T-helper 1 cell treated with Interleukin-12 subunit alpha and Interleukin-12 subunit beta and Interleukin-4 antibody, amounts not matched to agents 30 μg/mL and 1 μg/mL, for 36 hours (primary cell): ENCODE results near the gene CENPV.
"Not testable (repeated sequence)": the region's sequence is repeated elsewhere in the genome, so short reads cannot be mapped to it uniquely, and the experiment has no call there.

Experiments
- H3K27ac Mint-ChIP-seq: one replicate; pipeline ENCODE4 v1.8.0; 2021; ENCODE audit warnings: mild to moderate bottlenecking, mixed read lengths
- H3K27me3 Mint-ChIP-seq: one replicate; pipeline ENCODE4 v1.8.0; 2021; ENCODE audit warnings: low read depth, mixed read lengths
- H3K36me3 Mint-ChIP-seq: one replicate; pipeline ENCODE4 v1.8.0; 2021; ENCODE audit warnings: low read depth, mixed read lengths
- H3K4me1 Mint-ChIP-seq: one replicate; pipeline ENCODE4 v1.8.0; 2021; ENCODE audit warnings: low read depth, mixed read lengths
- H3K4me3 Mint-ChIP-seq: one replicate; pipeline ENCODE4 v1.8.0; 2021; ENCODE audit warnings: mild to moderate bottlenecking, moderate library complexity, mixed read lengths
- H3K9me3 Mint-ChIP-seq: one replicate; pipeline ENCODE4 v1.8.0; 2021; ENCODE audit warnings: mixed read lengths

CENPV gene

DNA sequence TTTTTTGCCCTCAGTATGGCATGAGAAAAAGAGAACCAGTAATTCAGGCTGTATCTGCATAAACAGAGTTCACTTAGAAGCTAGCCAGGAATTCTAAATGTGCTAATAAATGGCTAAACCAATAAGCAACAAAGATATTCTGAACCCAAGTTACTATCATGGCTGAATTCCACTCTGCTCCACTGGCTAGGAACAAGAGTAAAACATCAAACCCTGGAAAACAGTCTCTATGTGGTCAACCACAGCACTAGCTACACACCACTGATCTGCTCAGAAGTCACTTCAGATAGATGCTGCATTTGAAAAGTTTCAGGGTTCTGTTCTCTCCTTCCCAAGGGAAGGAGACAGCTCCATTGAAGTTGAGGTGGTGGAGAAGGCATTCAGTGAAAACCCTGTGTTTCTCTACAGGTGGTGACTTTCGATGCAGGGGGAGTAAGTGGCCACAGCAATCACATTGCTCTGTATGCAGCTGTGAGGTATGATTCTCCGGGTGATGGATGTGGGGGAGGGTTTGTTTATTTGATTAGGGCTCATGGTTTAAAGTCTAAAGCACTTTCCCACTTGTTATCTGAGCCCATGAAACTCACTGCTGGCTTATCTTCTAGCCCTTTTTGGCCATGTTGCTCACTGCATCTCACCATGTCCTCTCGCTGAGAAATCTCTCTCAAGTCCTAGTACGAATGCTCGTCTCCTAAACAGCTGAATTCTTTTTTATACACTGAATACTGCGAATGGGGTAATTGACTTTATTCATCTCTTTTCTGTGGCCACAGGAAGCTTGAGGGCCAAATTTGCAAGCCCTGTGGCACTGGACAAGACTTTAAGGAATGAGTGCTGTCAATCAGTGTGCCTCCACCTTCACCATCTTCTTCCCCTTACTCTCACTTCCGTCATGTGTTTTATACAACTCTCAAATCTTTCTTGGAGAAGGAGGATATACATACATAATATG lies 39.9 kb downstream of the CENPV start:
- Mint-ChIP-seq H3K9me3 (no peaks in the 10 kb centered on the region), H3K4me1 (peaks cover 4% of the 10 kb centered on the region), H3K27me3 (no peaks in the 10 kb centered on the region), H3K27ac (no peak overlapping the region), H3K4me3 (no peak overlapping the region), H3K36me3 (peaks cover 7% of the 10 kb centered on the region)

DNA sequence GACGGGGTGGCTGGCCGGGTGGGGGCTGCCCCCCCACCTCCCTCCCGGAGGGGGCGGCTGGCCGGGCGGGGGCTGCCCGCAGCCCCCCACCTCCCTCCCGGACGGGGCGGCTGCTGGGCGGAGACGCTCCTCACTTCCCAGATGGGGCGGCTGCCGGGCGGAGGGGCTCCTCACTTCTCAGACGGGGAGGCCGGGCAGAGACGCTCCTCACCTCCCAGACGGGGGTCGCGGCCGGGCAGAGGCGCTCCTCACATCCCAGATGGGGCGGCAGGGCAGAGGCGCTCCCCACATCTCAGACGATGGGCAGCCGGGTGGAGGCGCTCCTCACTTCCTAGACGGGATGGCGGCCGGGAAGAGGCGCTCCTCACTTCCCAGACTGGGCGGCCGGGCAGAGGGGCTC lies 41.2 kb downstream of the CENPV start:
- H3K27ac Mint-ChIP-seq, H3K9me3 Mint-ChIP-seq, H3K27me3 Mint-ChIP-seq, H3K4me1 Mint-ChIP-seq, H3K36me3 Mint-ChIP-seq, H3K4me3 Mint-ChIP-seq: not testable (repeated sequence)

DNA sequence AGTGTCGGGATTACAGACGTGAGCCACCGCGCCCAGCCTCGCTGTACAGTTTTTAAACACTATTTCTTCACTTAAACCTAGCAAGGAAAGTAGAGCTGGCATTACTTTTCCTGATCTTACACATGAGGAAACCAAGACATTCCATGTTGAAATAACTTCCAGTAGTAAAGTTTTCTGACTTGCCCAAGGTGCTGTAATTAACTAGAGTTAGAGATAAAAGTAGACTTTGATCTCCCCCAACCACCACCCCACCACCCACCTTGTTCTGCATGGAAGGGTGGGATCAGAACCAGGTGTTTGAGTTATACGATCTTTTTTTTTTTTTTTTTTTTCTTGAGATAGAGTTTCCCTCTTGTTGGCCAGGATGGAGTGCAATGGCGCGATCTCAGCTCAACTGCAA lies 47.1 kb downstream of the CENPV start:
- H3K9me3 Mint-ChIP-seq = no peaks in the 10 kb centered on the region
- no peak overlapping the region for H3K4me3 Mint-ChIP-seq
- no peak overlapping the region for H3K27ac Mint-ChIP-seq
- H3K27me3 Mint-ChIP-seq = no peaks in the 10 kb centered on the region
- peaks cover 7% of the 10 kb centered on the region for H3K36me3 Mint-ChIP-seq
- peaks cover 4% of the 10 kb centered on the region for H3K4me1 Mint-ChIP-seq

DNA sequence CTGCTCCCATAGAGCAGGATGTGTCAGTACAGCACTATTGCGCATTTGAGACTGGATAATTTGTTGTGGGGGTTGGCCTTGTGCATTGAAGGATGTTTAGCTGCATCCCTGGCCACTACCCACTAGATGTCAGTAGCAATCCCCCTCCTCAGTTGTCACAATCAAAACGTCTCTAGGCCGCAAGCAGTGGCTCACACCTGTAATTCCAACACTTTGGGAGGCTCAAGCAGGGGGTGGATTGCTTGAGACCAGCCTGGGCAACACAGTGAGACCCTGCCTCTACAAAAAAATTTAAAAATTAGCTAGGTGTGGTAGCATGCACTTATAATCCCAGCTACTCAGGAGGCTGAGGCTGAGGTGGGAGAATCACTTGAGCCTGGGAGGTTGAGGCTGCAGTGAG lies 48.4 kb downstream of the CENPV start:
- Mint-ChIP-seq H3K4me3 (no peak overlapping the region), H3K27me3 (no peaks in the 10 kb centered on the region), H3K36me3 (peaks cover 3% of the 10 kb centered on the region)

DNA sequence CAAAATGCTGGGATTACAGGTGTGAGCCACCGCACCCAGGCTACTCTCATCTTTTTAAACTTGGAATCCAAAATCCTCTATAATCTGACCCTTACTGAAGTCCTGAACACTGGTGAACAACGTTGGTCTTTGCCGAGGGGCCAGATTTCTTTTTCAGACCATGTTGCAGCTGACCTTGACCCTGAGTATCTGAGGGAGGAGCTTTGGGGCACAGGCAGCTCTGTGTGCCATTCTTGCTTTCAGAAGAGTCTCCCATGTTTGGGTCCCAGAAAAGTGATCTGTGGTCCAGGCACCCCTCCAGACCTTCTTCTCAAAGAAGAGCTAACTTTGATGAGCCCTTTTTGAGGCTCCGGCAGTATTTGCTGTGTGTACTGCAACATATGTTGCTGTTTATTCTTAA lies 50.4 kb downstream of the CENPV start:
- Mint-ChIP-seq H3K27ac (no peak overlapping the region), H3K4me1 (peaks cover 4% of the 10 kb centered on the region), H3K27me3 (no peaks in the 10 kb centered on the region), H3K4me3 (no peak overlapping the region), H3K36me3 (peaks cover 3% of the 10 kb centered on the region), H3K9me3 (no peaks in the 10 kb centered on the region)

More for the DNA sequence above, 48.4 kb downstream of the CENPV start:
- Mint-ChIP-seq H3K9me3 (no peaks in the 10 kb centered on the region), H3K4me1 (no peaks in the 10 kb centered on the region), H3K27ac (no peak overlapping the region)

DNA sequence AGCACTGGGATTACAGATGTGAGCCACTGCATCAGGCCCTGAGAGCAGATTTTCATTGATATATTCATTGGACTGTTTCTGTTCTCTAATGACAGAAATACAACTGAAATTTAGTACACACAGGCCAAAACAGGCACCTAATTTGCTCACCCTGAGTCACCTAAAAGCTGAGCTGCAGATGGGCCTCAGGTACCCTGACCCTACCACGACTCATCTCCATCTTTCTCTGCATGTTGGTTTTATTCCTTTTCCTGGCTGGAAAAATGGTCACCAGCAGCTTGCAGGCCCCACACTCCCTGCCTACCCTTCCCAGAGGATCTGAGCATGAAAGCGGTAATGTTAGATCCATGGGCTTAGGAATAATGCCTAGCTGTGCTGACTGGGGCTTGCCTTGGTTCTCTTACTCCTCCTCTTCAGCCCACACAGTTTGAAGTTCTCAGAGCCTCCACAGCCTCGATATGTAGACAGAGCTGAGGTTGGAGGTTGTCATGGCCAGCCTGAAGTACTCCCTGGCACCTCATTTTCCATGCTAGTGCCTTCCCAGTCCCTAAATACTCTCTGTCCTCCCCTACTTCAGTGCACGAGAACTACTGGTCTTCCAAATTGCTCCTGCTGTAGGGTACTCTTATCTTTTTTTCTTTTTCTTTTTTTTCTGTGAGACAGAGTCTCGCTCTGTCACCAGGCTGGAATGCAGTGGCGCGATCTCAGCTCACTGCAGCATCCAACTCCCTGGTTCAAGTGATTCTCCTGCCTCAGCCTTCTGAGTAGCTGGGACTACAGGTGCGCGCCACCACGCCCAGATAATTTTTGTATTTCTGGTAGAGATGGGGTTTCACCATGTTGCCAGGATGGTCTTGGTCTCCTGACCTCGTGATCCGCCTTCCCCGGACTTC lies 51.1 kb downstream of the CENPV start:
- H3K9me3 Mint-ChIP-seq = no peaks in the 10 kb centered on the region
- no peaks in the 10 kb centered on the region for H3K27me3 Mint-ChIP-seq
- H3K36me3 Mint-ChIP-seq = peaks cover 3% of the 10 kb centered on the region
- no peak overlapping the region for H3K27ac Mint-ChIP-seq
- peaks cover 4% of the 10 kb centered on the region for H3K4me1 Mint-ChIP-seq
- no peak overlapping the region for H3K4me3 Mint-ChIP-seq

DNA sequence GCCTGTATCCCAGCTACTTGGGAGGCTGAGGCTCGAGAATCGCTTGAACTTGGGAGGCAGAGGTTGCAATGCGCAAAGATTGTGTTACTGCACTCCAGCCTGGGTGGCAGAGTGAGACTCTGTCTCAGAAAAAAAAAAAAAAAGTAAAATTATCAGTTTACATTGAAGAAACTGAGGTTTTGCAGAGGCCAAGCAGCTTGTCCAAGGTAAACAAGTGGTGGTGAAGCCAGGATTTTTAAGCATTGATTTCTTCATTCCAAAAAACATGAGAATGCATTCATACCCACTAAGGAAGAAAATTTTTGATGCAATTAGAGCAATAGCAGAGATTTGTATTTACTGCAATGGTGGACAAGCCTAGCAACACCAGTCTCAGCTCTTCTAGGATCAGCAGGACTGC lies 52.7 kb downstream of the CENPV start:
- Mint-ChIP-seq H3K4me1 (peaks cover 4% of the 10 kb centered on the region), H3K27ac (no peak overlapping the region), H3K4me3 (no peak overlapping the region), H3K36me3 (peaks cover 3% of the 10 kb centered on the region), H3K9me3 (no peaks in the 10 kb centered on the region), H3K27me3 (no peaks in the 10 kb centered on the region)

DNA sequence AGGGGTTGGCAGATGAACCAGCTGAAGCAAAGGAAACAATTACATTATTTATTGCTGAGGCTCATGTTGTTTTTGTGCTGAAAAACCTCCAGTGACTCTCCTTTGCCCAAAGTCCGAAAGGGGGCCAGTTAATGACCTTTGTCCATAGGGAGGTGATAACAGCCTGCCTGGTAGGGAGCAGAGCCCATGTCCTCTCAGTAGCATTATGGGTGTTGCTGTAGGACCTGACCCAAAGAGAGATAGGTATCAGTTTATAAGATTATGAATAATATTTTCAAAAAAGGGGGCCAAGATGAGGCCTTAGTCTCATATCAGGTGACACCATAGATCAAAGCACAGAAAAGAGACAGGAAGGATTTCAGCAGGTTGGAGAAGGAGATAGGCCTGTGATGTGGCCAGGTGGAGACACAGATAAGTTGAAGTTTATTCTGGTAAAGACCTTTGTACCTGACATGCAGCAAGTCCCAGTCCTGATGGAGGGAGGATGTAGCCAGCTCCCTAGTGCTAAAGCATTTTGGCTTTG lies 55.1 kb downstream of the CENPV start:
- Mint-ChIP-seq H3K27me3 (no peaks in the 10 kb centered on the region), H3K4me3 (no peak overlapping the region), H3K27ac (no peak overlapping the region), H3K4me1 (peaks cover 6% of the 10 kb centered on the region), H3K9me3 (no peaks in the 10 kb centered on the region), H3K36me3 (peaks cover 3% of the 10 kb centered on the region)

DNA sequence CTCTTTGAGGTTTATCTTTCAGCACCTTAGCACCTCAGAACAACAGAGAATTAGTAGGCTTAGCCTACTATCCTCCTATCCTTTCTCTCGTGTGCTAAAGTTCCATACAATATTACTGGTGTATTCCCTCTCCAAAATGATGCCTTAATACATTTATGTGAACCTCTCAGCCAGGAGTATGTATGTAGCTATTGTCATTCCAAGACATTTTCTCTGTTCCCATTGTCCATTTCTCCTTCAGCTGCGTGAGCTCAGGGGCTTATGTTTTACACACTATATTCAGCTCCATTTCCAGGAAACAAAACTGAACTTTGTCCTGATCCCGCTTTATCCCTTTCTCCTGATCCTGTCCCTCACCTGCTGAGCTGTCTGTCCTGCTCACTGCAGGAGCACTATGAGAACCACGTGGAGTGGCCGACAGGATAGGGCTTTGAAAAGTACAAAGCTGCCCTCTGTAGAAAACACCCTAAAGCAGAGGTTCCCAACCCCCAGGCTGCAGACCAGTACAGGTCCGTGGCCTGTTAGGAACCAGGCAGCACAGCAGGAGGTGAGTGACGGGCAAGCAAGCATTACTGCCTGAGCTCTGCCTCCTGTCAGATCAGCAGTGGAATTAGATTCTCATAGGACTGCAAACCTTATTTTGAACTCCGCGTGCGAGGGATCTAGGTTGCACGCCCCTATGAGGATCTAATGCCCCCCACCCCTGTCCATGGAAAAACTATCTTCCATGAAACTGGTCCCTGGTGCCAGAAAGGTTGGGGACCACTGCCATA lies 55.7 kb downstream of the CENPV start:
- Mint-ChIP-seq H3K36me3 (peaks cover 3% of the 10 kb centered on the region), H3K4me3 (no peak overlapping the region), H3K4me1 (peaks cover 6% of the 10 kb centered on the region), H3K9me3 (no peaks in the 10 kb centered on the region), H3K27me3 (no peaks in the 10 kb centered on the region), H3K27ac (no peak overlapping the region)

DNA sequence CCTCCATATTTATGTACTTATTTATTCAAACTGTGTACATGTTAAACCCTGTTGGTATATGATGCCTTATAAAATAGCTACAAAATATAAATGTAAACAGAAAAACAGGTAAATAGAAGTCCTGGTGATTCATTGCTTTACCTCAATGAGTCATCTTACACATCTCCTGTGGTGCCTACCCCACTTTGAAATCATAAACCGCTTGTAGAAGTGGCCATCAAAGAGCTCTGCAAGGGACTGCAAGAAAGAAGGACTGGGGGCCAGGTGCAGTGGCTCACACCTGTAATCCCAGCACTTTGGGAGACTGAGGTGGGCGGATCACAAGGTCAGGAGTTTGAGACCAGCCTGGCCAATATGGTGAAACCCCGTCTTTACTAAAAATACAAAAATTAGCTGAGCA lies 57.2 kb downstream of the CENPV start:
- H3K36me3 Mint-ChIP-seq, H3K9me3 Mint-ChIP-seq, H3K27ac Mint-ChIP-seq, H3K4me1 Mint-ChIP-seq, H3K27me3 Mint-ChIP-seq, H3K4me3 Mint-ChIP-seq: not testable (repeated sequence)

DNA sequence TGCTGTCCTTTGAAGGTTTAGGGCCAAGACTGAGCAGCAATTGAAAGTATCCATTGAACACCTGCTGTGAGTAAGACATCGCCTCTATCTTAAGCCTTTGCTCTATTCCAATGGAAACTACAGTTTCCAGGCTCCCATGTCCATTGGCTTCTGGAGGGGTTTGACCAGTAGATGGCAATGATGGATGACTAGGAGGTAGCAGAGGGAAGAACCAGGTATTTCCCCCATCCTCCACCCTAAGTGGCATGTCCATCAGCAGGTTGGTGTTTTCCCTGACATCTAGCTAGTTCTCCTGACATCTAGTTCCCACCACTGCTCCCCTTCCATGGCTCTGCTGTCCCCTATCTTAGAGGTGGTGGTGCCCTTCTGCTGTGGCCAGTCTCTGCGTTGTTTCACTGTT lies 58.7 kb downstream of the CENPV start:
- H3K4me1 Mint-ChIP-seq = peaks cover 9% of the 10 kb centered on the region
- H3K36me3 Mint-ChIP-seq = no peaks in the 10 kb centered on the region
- H3K27ac Mint-ChIP-seq = no peak overlapping the region
- no peaks in the 10 kb centered on the region for H3K27me3 Mint-ChIP-seq
- H3K9me3 Mint-ChIP-seq = no peaks in the 10 kb centered on the region
- no peak overlapping the region for H3K4me3 Mint-ChIP-seq

DNA sequence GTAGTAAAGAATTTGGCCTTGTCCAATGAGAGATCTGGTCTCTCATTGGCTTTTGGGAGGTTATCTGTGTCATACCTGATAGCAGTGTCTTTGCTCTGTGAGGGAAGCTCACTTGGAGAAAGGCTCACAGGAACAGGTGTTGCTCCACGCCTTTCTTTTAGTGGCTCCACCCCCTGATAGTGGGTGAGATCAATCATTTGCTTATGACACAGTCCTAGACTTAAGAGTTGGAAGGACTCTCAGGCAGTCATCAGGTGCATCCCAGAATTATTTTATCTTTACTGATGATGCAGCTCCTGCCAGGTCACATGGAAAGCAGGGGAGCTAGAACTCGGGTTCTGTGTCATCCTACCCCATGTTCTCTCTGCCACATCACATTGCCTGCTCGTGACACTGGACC lies 59.3 kb downstream of the CENPV start:
- no peak overlapping the region for H3K4me3 Mint-ChIP-seq
- H3K27ac Mint-ChIP-seq = no peak overlapping the region
- H3K36me3 Mint-ChIP-seq = no peaks in the 10 kb centered on the region
- no peaks in the 10 kb centered on the region for H3K27me3 Mint-ChIP-seq
- peaks cover 9% of the 10 kb centered on the region for H3K4me1 Mint-ChIP-seq
- no peaks in the 10 kb centered on the region for H3K9me3 Mint-ChIP-seq
